Large intestine (tissue), 3 donors: Measurements from ENCODE around the gene TOP1. TPM values are rescaled to one million over a fixed set of nuclear protein-coding genes. Genes with fewer than 3 reads are reported as not detected.

Experiments
- DNase-seq, 2 donors: peaks; one replicate each; pipeline versions ENCODE4 v3.0.0 to v3.0.0-alpha.2; 2013
- H3K27ac ChIP-seq: one replicate; pipeline ENCODE4 v1.5.1; 2013; ENCODE audit warnings: low read length
- H3K27me3 ChIP-seq: 2 replicates; pipeline ENCODE4 v1.6.1; 2013; ENCODE audit warnings: low read length; ENCODE audit not compliant: control insufficient read depth, insufficient read depth
- H3K36me3 ChIP-seq: 2 replicates; pipeline ENCODE4 v1.6.1; 2013; ENCODE audit warnings: low read length; ENCODE audit not compliant: control insufficient read depth, insufficient read depth
- H3K4me1 ChIP-seq: one replicate; pipeline ENCODE4 v1.6.1; 2013; ENCODE audit warnings: low read length; ENCODE audit not compliant: control insufficient read depth, insufficient read depth
- H3K4me3 ChIP-seq: one replicate; pipeline ENCODE4 v1.5.1; 2013; ENCODE audit warnings: low read length
- H3K9me3 ChIP-seq: one replicate; pipeline ENCODE4 v1.6.1; 2013; ENCODE audit warnings: mild to moderate bottlenecking, low read depth, low read length, moderate library complexity; ENCODE audit not compliant: control insufficient read depth
- WGBS: methylation state at CpG from one replicate; pipeline ENCODE4 v1.1.5; 2013; ENCODE audit warnings: low lambda C conversion rate; ENCODE audit not compliant: insufficient coverage; 5-methylcytosine and 5-hydroxymethylcytosine counted together
- polyA plus RNA-seq: library from polyadenylated mRNA; unstranded; fragments of 120-200 nt; gene quantifications from one replicate; pipeline ENCODE4 v1.2.1, GENCODE V29; 2013

TOP1 gene
- polyA plus RNA-seq, 1 donor = 79.5 TPM

DNA sequence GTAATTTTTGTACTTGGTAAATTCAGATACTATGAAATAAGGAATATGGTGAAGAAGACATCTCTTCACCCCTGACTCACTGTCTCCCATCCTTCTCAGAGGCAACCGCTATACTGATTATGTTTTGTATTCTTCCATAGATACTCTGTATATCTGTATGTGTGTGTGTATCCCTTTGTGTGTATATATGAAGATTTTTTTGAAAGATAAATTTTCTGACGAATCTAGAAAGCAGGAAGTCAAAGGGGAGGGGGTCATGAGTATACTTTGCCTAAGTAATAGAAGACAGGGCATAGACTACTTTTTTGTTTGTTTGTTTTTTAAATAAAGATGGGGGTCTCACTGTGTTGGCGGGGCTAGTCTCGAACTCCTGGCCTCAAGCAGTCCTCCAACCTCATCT, 48.2 kb downstream of the TOP1 start:
- Histone ChIP-seq H3K36me3 (peaks cover 40% of the 10 kb centered on the region), H3K27ac (no peak overlapping the region)
- no peak for DNase-seq

DNA sequence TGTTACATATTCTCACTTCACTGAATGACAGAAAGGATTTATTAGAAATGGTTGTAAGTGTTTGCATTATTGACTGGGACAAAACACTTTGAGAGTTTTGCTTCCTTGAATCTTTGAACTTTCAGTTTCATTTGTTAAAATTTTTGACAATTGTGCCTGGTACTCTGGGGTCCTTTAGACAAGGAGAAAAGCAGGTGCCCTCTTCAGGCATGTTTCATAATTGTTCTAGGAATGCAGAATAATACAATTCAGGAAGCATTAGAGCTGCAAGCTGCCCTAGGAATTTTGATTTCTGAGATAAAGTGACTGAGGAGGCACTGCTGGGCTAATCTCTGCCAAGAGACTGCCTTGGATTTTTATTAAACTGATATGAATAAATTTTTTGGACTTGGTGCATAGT, 49.7 kb downstream of the TOP1 start:
- no peak overlapping the region for H3K4me3 ChIP-seq
- H3K36me3 ChIP-seq = peaks cover 50% of the 10 kb centered on the region
- H3K9me3 ChIP-seq = no peaks in the 10 kb centered on the region
- no peak for DNase-seq
- H3K27ac ChIP-seq = no peak overlapping the region
- H3K27me3 ChIP-seq = no peaks in the 10 kb centered on the region
- H3K4me1 ChIP-seq = no peaks in the 10 kb centered on the region

More for the DNA sequence above, 48.2 kb downstream of the TOP1 start:
- H3K4me3 ChIP-seq = no peak overlapping the region
- H3K4me1 ChIP-seq = no peaks in the 10 kb centered on the region
- no peaks in the 10 kb centered on the region for H3K27me3 ChIP-seq
- H3K9me3 ChIP-seq = no peaks in the 10 kb centered on the region
- 86% methylated on average over 1 of the region's 4 CpGs for WGBS

DNA sequence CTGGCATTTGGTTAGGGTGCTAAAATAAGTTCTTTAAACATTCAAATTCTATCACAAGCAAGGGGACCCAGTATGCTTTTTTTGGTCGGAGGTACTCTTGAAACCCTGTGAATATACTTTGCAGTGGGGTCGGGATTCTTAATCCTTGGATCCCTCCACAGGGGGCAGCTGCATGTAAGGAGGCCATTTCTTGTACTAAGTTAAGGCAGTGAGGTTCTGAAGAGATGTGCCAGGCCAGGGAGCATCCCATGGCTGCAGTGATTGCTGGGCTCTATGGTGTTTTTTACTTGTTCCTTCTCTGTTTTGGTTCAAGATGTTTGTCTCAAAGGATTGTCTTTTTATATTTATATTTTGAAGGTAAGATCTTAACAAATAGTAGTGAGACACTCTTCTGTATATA, 50.4 kb downstream of the TOP1 start:
- DNase-seq = no peak
- Histone ChIP-seq H3K9me3 (no peaks in the 10 kb centered on the region), H3K27ac (no peak overlapping the region), H3K4me3 (no peak overlapping the region), H3K27me3 (no peaks in the 10 kb centered on the region), H3K36me3 (peaks cover 53% of the 10 kb centered on the region), H3K4me1 (no peaks in the 10 kb centered on the region)
- no CpG with 5 or more reads among the region's 2 CpGs for WGBS

DNA sequence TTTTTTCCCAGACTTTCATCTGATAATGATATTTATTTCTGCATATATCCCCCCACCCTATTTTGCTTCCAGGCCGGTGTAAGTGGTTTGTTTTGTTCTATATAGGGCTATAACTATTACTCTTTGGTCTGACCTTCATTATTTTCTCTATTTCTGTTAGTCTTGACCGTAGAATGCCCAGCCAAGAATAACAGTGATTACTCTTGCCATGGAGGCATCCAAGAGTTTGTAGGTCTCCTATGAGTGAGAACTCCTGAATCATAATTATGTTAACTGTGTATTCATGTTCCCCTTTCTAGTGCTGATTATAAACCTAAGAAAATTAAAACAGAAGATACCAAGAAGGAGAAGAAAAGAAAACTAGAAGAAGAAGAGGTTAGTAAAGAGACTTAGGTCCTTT, 52.2 kb downstream of the TOP1 start:
- WGBS = 86% methylated on average over 1 of the region's 2 CpGs
- H3K4me3 ChIP-seq = no peak overlapping the region
- no peaks in the 10 kb centered on the region for H3K4me1 ChIP-seq
- H3K36me3 ChIP-seq = peaks cover 66% of the 10 kb centered on the region
- no peak for DNase-seq
- H3K27ac ChIP-seq = no peak overlapping the region
- H3K9me3 ChIP-seq = no peaks in the 10 kb centered on the region
- no peaks in the 10 kb centered on the region for H3K27me3 ChIP-seq

DNA sequence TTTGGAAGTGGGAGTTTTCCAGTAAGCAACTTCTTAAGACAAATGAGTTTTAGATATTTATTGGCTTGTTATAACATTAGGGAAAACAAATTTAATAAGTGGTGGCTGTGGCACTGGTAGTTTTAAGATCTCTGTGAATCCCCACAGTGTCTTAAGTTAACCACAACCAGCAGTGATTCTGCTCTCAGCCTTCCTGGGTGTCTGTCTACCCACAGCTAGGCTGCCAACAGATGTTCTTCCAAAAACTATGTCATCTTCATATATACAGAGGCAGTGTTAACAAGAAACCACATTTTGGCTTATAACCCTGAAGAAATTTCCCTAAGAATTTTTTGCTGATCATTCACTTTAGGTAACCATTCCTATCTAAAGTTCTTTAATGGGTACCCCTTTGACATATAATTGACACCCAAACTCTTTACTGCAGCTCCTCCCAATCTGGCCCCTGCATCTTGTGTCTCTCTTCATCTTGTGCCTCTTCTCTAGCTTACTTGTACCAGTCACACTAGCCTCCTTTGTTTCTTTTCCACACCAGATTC, 52.7 kb downstream of the TOP1 start:
- H3K36me3 ChIP-seq = peaks cover 65% of the 10 kb centered on the region
- no peak overlapping the region for H3K4me3 ChIP-seq
- no peak for DNase-seq
- no peaks in the 10 kb centered on the region for H3K27me3 ChIP-seq
- H3K27ac ChIP-seq = no peak overlapping the region
- peaks cover 1% of the 10 kb centered on the region for H3K4me1 ChIP-seq
- H3K9me3 ChIP-seq = no peaks in the 10 kb centered on the region

DNA sequence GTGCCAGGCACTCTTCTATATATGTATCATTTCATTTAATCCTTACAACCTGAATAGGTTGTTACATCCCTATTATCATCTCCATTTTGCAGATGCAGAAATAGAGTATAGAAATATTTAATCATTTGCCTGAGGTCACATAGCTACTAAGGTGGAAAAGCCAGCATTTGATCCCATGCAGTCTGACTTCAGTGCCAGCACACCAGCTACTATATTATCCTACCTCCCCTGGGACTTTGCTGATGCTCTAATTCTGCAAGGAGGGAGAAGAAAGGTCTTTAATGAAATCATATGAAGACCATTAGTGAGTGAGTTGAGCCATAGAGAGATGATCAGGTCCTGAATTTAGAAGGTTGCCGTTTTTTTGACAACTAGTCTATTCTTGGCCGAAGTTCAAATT, 53.7 kb downstream of the TOP1 start:
- Histone ChIP-seq H3K27ac (no peak overlapping the region), H3K36me3 (peaks cover 60% of the 10 kb centered on the region), H3K9me3 (no peaks in the 10 kb centered on the region), H3K27me3 (no peaks in the 10 kb centered on the region), H3K4me1 (peaks cover 3% of the 10 kb centered on the region), H3K4me3 (no peak overlapping the region)
- no peak for DNase-seq
- 83% methylated on average over 1 of the region's 2 CpGs for WGBS

DNA sequence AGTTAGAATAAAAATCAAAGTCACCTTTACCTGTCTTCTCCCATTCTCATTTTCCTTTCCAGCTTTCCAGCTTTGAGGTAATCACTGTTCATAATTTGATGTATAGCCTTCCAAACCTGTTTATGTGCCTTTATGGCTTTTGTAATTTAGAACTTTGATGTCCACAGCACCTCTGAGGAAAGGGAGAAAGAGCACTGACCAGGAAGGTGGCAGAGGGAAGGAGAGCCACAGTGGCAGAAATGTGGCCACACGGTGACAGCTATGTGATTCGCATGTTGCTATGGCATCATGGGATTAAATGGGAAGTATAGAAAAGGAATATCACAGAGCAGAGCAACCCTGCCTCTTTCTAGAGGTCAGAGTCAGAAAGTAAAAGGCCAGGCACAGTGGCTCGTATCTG, 57.0 kb downstream of the TOP1 start:
- Histone ChIP-seq H3K27me3 (no peaks in the 10 kb centered on the region), H3K36me3 (peaks cover 55% of the 10 kb centered on the region), H3K4me3 (no peak overlapping the region), H3K9me3 (no peaks in the 10 kb centered on the region), H3K27ac (no peak overlapping the region), H3K4me1 (peaks cover 3% of the 10 kb centered on the region)
- WGBS = no CpG with 5 or more reads among the region's 3 CpGs
- DNase-seq = no peak

DNA sequence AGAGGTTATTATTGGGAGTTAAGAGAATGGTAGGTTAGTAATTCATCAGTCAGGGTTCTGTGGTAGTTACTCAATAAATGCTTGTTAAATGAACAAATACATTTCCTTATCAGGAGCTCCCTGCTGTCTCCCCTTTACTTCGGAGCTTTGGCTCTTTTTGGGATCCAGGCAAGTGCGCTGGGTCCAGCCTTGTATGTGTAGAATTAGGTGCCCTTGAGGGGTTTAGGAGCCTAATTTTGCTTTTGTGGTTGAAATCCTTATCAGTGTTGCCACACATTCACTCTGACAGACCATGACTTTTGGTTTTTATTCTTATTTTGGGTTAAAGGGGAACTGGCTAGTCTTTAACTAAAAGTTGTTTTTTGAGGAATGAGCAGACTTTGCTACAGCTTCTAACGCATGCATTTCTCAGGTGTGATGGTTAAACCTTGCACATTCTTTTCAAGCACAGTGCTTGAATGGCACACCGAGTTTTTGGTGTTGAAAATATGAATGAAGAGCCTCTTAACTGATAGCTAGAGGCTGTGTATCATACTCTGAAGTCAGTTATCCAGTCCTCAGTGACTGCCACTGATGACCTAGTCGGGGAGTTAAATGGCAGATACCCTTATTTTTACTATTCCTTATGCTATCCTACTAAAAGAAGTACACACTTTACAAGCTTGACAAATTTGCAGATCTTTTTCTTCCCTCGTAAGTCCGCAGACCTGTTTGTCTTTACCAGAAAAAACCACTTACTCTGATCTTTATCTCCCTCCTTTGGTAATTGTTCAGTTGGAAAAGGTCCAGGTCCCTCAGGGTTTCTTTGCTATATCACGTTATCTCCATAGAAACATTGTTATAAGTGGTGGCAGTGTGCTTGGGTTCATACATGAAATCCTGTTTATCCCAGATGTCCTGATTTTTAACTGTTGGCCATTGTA, 58.0 kb downstream of the TOP1 start:
- H3K9me3 ChIP-seq = no peaks in the 10 kb centered on the region
- H3K27me3 ChIP-seq = no peaks in the 10 kb centered on the region
- DNase-seq = peak in 1 of 2 donors; percentile 22
- peaks cover 45% of the 10 kb centered on the region for H3K36me3 ChIP-seq
- H3K4me3 ChIP-seq = no peak overlapping the region
- no peak overlapping the region for H3K27ac ChIP-seq
- H3K4me1 ChIP-seq = peaks cover 3% of the 10 kb centered on the region
- 70% methylated on average over 2 of the region's 8 CpGs for WGBS

DNA sequence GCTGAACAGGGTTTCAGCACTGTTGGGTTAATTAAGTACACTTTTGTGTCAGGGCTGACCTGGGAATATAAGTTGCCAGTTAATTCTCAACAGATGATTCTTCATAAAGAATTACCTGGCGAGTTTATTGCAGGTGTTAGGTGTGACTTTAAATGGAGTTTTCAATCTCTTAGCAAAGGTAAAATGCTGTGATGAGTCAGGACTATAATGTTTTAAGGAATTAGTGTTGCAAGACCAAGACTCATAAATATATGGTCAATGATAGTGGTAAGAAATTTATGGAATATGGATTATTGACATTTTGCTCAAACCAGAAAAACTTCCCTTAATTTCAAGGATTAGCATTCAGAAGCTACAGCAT, 58.7 kb downstream of the TOP1 start:
- Histone ChIP-seq H3K4me3 (no peak overlapping the region), H3K27me3 (no peaks in the 10 kb centered on the region), H3K4me1 (peaks cover 3% of the 10 kb centered on the region), H3K36me3 (peaks cover 47% of the 10 kb centered on the region), H3K27ac (no peak overlapping the region), H3K9me3 (no peaks in the 10 kb centered on the region)
- DNase-seq = no peak
- WGBS = 67% methylated on average over 1 of the region's 1 CpG

DNA sequence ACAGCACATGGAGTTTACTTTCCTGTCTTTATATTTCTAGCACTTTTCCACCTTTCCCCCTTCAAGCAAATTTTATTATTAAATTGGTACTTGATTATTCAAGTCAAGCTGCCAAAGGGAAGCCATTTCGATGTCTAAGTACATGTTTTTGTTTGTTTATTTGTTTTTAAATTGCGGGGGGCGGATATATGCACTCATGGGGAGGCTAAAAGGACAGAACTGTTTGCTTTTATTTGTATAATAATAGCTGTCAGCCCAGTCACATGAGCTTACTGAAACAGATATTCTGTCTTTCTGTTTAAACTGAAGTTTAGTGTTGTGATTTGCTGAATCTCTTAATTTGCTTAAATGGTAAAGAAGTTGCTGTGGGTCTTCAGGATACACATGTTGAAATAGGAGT, 59.2 kb downstream of the TOP1 start:
- no peak for DNase-seq
- Histone ChIP-seq H3K27me3 (no peaks in the 10 kb centered on the region), H3K4me3 (no peak overlapping the region), H3K27ac (no peak overlapping the region), H3K4me1 (peaks cover 3% of the 10 kb centered on the region), H3K36me3 (peaks cover 48% of the 10 kb centered on the region), H3K9me3 (no peaks in the 10 kb centered on the region)
- WGBS = 100% methylated on average over 1 of the region's 3 CpGs

DNA sequence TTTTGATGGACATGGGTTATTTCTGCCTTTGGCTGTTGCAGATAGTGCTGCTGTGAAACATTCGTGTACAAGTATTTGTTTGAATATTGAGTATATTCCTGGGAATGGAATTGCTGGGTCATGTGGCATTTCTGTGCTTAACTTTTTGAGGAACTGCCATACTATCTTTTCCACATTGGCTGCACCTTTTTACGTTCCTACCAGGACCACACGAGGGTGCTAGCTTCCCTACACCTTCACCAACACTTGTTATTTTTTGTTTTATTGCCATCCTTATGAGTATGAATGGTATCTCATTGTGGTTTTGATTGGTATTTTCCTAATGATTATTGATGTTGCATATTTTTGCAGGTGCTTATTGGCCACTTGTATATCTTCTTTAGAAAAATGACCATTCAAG, 60.9 kb downstream of the TOP1 start:
- Histone ChIP-seq H3K27me3 (no peaks in the 10 kb centered on the region), H3K27ac (no peak overlapping the region), H3K9me3 (no peaks in the 10 kb centered on the region), H3K36me3 (peaks cover 53% of the 10 kb centered on the region), H3K4me3 (no peak overlapping the region), H3K4me1 (peaks cover 3% of the 10 kb centered on the region)
- no peak for DNase-seq
- WGBS = 90% methylated on average over 2 of the region's 3 CpGs
